Right lobe of liver (tissue), 4 donors: ENCODE results near the gene ALDH16A1.

Source experiments
- POLR2A ChIP-seq: fragments of 450-650 bp; IDR thresholded peaks from one replicate; pipeline ENCODE4 v1.6.1; 2017; ENCODE audit warnings: antibody characterized with exemption, mild to moderate bottlenecking
- TF ChIP-seq, protein P1 (sequence below), 4 donors: fragments of 200-600 bp in 3 of 4; fragments of 450-650 bp in 1 of 4; IDR thresholded peaks; one replicate each; pipeline versions ENCODE4 v1.5.1 to v1.8.0; 2016 to 2022; ENCODE audit warnings: antibody characterized with exemption in 4 of 4, mild to moderate bottlenecking in 2 of 4
- donor health status: DM: no; HTN: no; CAD: no.
- donor health status: DM: no; HTN: no; CAD: no.
- donor health status: DM: no; HTN: yes; CAD: no.

GRCh38 chr19:49421039-49421877, 31.8 kb upstream of the ALDH16A1 start:
- TF ChIP-seq POLR2A: no peak
- TF ChIP-seq, protein P1, sequence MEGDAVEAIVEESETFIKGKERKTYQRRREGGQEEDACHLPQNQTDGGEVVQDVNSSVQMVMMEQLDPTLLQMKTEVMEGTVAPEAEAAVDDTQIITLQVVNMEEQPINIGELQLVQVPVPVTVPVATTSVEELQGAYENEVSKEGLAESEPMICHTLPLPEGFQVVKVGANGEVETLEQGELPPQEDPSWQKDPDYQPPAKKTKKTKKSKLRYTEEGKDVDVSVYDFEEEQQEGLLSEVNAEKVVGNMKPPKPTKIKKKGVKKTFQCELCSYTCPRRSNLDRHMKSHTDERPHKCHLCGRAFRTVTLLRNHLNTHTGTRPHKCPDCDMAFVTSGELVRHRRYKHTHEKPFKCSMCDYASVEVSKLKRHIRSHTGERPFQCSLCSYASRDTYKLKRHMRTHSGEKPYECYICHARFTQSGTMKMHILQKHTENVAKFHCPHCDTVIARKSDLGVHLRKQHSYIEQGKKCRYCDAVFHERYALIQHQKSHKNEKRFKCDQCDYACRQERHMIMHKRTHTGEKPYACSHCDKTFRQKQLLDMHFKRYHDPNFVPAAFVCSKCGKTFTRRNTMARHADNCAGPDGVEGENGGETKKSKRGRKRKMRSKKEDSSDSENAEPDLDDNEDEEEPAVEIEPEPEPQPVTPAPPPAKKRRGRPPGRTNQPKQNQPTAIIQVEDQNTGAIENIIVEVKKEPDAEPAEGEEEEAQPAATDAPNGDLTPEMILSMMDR (IDR thresholded peaks at IDR 0.05): no peak
